Natural killer cell (primary cell): ENCODE results near the gene HAND1. TPM values are rescaled to one million over a fixed set of nuclear protein-coding genes. Genes with fewer than 3 reads are reported as not detected.

Source experiments
- ATAC-seq, 3 donors: fragments of 150-1000 bp in 2 of 3; fragments of 200-7000 bp in 1 of 3; cut with Tn5 transposase; 1 replicate in 1 of 3; 2 replicates in 2 of 3; pipeline ENCODE4 v1.10.0; 2021; ENCODE audit warnings: mild to moderate bottlenecking in 2 of 3, moderate library complexity in 2 of 3
- DNase-seq, 2 donors: peaks; one replicate each; pipeline versions ENCODE4 v3.0.0 to v3.0.0-alpha.2; 2013 to 2021; ENCODE audit warnings: mixed read lengths in 1 of 2
- H3K27ac ChIP-seq: one replicate; pipeline ENCODE4 v1.5.1; 2013; ENCODE audit warnings: mild to moderate bottlenecking, low read length
- H3K27me3 ChIP-seq: one replicate; pipeline ENCODE4 v1.6.1; 2013; ENCODE audit warnings: low read length; ENCODE audit not compliant: control insufficient read depth, insufficient read depth
- H3K36me3 ChIP-seq: one replicate; pipeline ENCODE4 v1.6.1; 2013; ENCODE audit warnings: low read length; ENCODE audit not compliant: control insufficient read depth, insufficient read depth
- H3K4me1 ChIP-seq: one replicate; pipeline ENCODE4 v1.6.1; 2013; ENCODE audit warnings: low read length; ENCODE audit not compliant: control insufficient read depth, insufficient read depth
- H3K4me3 ChIP-seq: one replicate; pipeline ENCODE4 v1.5.1; 2013; ENCODE audit warnings: low read length
- H3K9me3 ChIP-seq: one replicate; pipeline ENCODE4 v1.6.1; 2013; ENCODE audit warnings: low read length; ENCODE audit not compliant: control insufficient read depth, insufficient read depth
- H3K27ac Mint-ChIP-seq, 2 donors: one replicate each; pipeline ENCODE4 v1.8.0; 2022; ENCODE audit warnings: mild to moderate bottlenecking in 2 of 2, mixed read lengths in 2 of 2, moderate library complexity in 1 of 2
- H3K27me3 Mint-ChIP-seq, 2 donors: one replicate each; pipeline ENCODE4 v1.8.0; 2022; ENCODE audit warnings: low read depth in 2 of 2, mixed read lengths in 2 of 2
- H3K36me3 Mint-ChIP-seq: one replicate; pipeline ENCODE4 v1.8.0; 2022; ENCODE audit warnings: mixed read lengths
- H3K4me1 Mint-ChIP-seq, 2 donors: one replicate each; pipeline ENCODE4 v1.8.0; 2022; ENCODE audit warnings: mixed read lengths in 2 of 2
- H3K4me3 Mint-ChIP-seq: one replicate; pipeline ENCODE4 v1.8.0; 2022; ENCODE audit warnings: mild to moderate bottlenecking, moderate library complexity, mixed read lengths
- H3K9me3 Mint-ChIP-seq, 2 donors: one replicate each; pipeline ENCODE4 v1.8.0; 2022; ENCODE audit warnings: mixed read lengths in 2 of 2
- WGBS: methylation state at CpG from one replicate; pipeline ENCODE4 v1.1.7; 2013; ENCODE audit warnings: missing lambda C conversion rate; ENCODE audit not compliant: insufficient coverage; 5-methylcytosine and 5-hydroxymethylcytosine counted together
- intact Hi-C: fragments of 100-400 bp; cut with micrococcal nuclease; formaldehyde crosslinking; loops from one replicate; pipeline ENCODE4 v1.14.2; 2022
- total RNA-seq, 4 donors: library from RNA; stranded (reverse); fragments of 120-200 nt in 1 of 4; gene quantifications; one replicate each; pipeline versions ENCODE4 v1.2.3 to v1.2.4, GENCODE V29; 2013 to 2022
- TF ChIP-seq, protein P1 (sequence below): fragments of 200-600 bp; IDR thresholded peaks from one replicate; pipeline ENCODE4 v1.8.0; 2022; ENCODE audit warnings: antibody characterized with exemption

The HAND1 gene
- total RNA-seq, 3 donors from 2014 or later (not counting 1 experiment from before 2014, with no cell fraction given): not detected

DNA sequence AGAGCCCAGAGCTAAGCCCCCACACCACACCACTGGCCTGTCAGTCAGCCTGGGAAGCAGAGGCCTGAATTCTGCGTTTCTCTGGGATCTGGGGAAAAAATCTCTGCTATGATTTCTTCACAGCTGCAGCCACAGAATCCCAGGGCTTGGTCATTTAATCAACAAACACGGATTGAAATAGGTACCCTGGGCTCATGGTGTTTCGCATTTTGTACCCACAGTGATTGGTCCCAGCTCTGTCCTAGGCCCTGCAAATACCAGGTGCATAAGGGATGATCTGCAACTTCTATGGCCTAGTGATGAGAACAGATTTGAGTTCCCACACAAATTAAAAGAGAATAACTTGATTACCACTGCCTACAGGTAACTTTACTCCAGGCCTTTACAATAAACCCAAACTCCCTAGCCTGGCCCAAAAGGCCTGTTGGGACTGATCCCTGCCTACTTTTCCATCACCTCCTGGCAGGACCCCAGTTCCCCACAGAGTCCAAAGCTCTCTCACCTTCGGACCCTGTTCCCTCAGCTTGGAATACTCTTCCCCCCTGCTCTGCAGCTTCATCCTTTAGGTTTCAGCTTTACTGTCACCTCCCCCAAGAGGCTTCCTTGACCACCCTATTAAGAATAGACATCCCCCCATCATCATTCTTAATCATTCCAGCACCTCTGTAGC is 46.9 kb downstream of the HAND1 start:
- intact Hi-C loops: no loop called here
- ATAC-seq (no peak), DNase-seq (no peak)
- Mint-ChIP-seq H3K36me3 (no peaks in the 10 kb centered on the region), H3K27me3 (no peaks in the 10 kb centered on the region), H3K4me1 (peaks cover 20 to 23% of the 10 kb centered on the region in 2 donors), H3K4me3 (no peak overlapping the region), H3K9me3 (no peaks in the 10 kb centered on the region), H3K27ac (peak overlapping the region in 1 of 2 donors; percentile 5)
- no peaks in the 10 kb centered on the region for H3K9me3 ChIP-seq
- WGBS: 94% methylated on average over 4 of the region's 4 CpGs
- peaks cover 10% of the 10 kb centered on the region for H3K36me3 ChIP-seq
- H3K27me3 ChIP-seq: no peaks in the 10 kb centered on the region
- TF ChIP-seq, protein P1, sequence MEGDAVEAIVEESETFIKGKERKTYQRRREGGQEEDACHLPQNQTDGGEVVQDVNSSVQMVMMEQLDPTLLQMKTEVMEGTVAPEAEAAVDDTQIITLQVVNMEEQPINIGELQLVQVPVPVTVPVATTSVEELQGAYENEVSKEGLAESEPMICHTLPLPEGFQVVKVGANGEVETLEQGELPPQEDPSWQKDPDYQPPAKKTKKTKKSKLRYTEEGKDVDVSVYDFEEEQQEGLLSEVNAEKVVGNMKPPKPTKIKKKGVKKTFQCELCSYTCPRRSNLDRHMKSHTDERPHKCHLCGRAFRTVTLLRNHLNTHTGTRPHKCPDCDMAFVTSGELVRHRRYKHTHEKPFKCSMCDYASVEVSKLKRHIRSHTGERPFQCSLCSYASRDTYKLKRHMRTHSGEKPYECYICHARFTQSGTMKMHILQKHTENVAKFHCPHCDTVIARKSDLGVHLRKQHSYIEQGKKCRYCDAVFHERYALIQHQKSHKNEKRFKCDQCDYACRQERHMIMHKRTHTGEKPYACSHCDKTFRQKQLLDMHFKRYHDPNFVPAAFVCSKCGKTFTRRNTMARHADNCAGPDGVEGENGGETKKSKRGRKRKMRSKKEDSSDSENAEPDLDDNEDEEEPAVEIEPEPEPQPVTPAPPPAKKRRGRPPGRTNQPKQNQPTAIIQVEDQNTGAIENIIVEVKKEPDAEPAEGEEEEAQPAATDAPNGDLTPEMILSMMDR: no peak
- no peak overlapping the region for H3K4me3 ChIP-seq
- H3K27ac ChIP-seq: no peak overlapping the region
- H3K4me1 ChIP-seq: no peaks in the 10 kb centered on the region

DNA sequence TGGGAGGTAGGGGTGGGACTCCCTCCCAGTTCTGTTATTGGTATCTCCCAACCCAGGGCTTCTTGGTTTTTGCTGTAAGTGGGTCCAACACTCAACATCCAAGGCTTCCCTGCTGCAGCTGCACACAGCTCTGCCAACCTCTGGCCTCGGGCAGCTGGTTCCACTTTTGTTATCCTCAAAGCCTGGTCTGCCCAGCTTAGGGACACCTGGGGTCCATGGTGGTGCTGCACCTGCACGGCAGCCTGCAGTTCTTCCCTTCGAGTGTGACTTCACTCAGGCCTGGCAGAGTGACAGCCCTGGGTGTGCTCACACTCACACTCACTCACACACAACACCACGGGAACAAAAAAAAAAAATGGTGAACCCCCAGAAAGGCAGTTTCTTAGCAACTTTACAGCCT is 47.6 kb downstream of the HAND1 start:
- TF ChIP-seq, protein P1: no peak
- Histone ChIP-seq H3K27me3 (no peaks in the 10 kb centered on the region), H3K4me1 (no peaks in the 10 kb centered on the region), H3K27ac (no peak overlapping the region), H3K9me3 (no peaks in the 10 kb centered on the region), H3K36me3 (peaks cover 6% of the 10 kb centered on the region), H3K4me3 (no peak overlapping the region)
- Mint-ChIP-seq H3K4me3 (no peak overlapping the region), H3K36me3 (no peaks in the 10 kb centered on the region), H3K9me3 (no peaks in the 10 kb centered on the region), H3K27ac (no peak overlapping the region), H3K4me1 (peaks cover 20 to 23% of the 10 kb centered on the region in 2 donors), H3K27me3 (no peaks in the 10 kb centered on the region)
- intact Hi-C loops: no loop called here
- DNase-seq (no peak), ATAC-seq (no peak)
- WGBS: 93% methylated on average over 4 of the region's 4 CpGs

DNA sequence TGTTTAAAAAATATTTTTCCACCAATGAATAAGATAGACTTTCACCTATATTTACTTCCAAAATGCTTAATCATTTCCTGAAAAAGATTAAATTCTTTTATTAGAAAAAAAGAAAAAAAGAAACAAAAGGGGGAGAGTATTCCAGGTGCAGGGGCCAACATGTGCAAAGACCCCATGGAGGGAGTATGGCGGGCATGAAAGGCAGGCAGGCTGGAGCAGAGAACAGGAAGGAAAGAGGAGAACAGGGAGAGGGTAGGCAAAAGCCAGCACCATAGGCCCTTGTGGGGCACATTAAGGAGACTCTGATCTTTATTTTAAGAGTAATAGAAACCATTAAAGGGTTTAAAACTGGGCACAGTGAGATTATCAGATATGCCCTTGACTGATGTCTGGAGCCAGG is 48.7 kb downstream of the HAND1 start:
- Histone ChIP-seq H3K36me3 (peaks cover 2% of the 10 kb centered on the region), H3K9me3 (no peaks in the 10 kb centered on the region), H3K27me3 (no peaks in the 10 kb centered on the region), H3K27ac (no peak overlapping the region), H3K4me1 (no peaks in the 10 kb centered on the region), H3K4me3 (no peak overlapping the region)
- no peak for DNase-seq
- no peak for ATAC-seq
- Mint-ChIP-seq H3K36me3 (no peaks in the 10 kb centered on the region), H3K27me3 (no peaks in the 10 kb centered on the region), H3K27ac (peak overlapping the region in 1 of 2 donors; percentile 50), H3K4me1 (peaks cover 24 to 27% of the 10 kb centered on the region in 2 donors), H3K9me3 (no peaks in the 10 kb centered on the region), H3K4me3 (no peak overlapping the region)
- WGBS: 100% methylated on average over 1 of the region's 1 CpG
- TF ChIP-seq, protein P1: no peak
- intact Hi-C loops: no loop called here

DNA sequence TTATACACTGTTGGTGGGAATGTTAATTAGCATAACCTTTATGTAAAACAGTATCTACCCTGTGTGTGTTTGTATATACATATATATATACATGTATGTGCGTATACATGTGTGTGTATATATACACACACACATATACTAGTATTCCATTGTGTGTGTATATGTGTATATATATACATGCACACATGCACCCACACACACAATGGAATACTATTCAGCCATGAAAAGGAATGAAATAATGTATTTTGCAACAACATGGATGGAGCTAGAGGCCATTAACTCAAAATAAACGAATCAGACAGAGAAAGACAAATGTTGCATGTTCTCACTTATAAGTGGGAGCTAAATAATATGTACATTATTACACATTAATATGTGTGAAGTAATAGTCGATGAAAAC is 49.8 kb downstream of the HAND1 start:
- no peaks in the 10 kb centered on the region for H3K4me1 ChIP-seq
- TF ChIP-seq, protein P1: no peak
- H3K27me3 Mint-ChIP-seq: no peaks in the 10 kb centered on the region
- no peak overlapping the region for H3K4me3 Mint-ChIP-seq
- no peak overlapping the region for H3K4me3 ChIP-seq
- no CpG with 5 or more reads among the region's 3 CpGs for WGBS
- peaks cover 30 to 38% of the 10 kb centered on the region in 2 donors for H3K4me1 Mint-ChIP-seq
- H3K9me3 Mint-ChIP-seq: peaks cover 0 to under 1% of the 10 kb centered on the region in 2 donors
- intact Hi-C loops: no loop called here
- H3K36me3 ChIP-seq: no peaks in the 10 kb centered on the region
- ATAC-seq: no peak
- DNase-seq: no peak
- H3K36me3 Mint-ChIP-seq: no peaks in the 10 kb centered on the region
- H3K27ac Mint-ChIP-seq: no peak overlapping the region
- H3K27me3 ChIP-seq: no peaks in the 10 kb centered on the region
- H3K9me3 ChIP-seq: no peaks in the 10 kb centered on the region
- no peak overlapping the region for H3K27ac ChIP-seq
